WI38 (cell line): ENCODE measurements around the gene PRR36.

Source experiments
- H3K4me3 ChIP-seq: 2 replicates; pipeline ENCODE4 v1.5.1; 2011; ENCODE audit warnings: low read depth, mild to moderate bottlenecking, control low read depth, low read length
- CTCF ChIP-seq: IDR thresholded peaks from 2 replicates; pipeline ENCODE4 v1.5.1; 2012; ENCODE audit warnings: low read depth, mild to moderate bottlenecking, control low read depth, low read length

PRR36 gene

GRCh38 chr19:7858109-7858770, 15.9 kb downstream of the PRR36 start:
- no peak for TF ChIP-seq CTCF
- no peak overlapping the region for H3K4me3 ChIP-seq

GRCh38 chr19:7857727-7858108, 16.5 kb downstream of the PRR36 start:
- H3K4me3 ChIP-seq = no peak overlapping the region
- TF ChIP-seq CTCF = no peak

- no peak for TF ChIP-seq CTCF
- H3K4me3 ChIP-seq = no peak overlapping the region
Measured at GRCh38 chr19:7856679-7857663, 17.2 kb downstream of the PRR36 start.

- TF ChIP-seq CTCF = no peak
- H3K4me3 ChIP-seq = no peak overlapping the region
Measured at GRCh38 chr19:7856109-7856591, 18.0 kb downstream of the PRR36 start.

GRCh38 chr19:7855426-7856108, 18.6 kb downstream of the PRR36 start:
- no peak for TF ChIP-seq CTCF
- H3K4me3 ChIP-seq = no peak overlapping the region

GRCh38 chr19:7853770-7854128, 20.4 kb downstream of the PRR36 start:
- no peak for TF ChIP-seq CTCF
- no peak overlapping the region for H3K4me3 ChIP-seq
